ENCODE results near the gene NDUFA11. TPM values are rescaled to one million over a fixed set of nuclear protein-coding genes. Genes with fewer than 3 reads are reported as not detected.

NDUFA11 gene
- total RNA-seq, 1 donor from 2014 or later: 203 TPM

DNA sequence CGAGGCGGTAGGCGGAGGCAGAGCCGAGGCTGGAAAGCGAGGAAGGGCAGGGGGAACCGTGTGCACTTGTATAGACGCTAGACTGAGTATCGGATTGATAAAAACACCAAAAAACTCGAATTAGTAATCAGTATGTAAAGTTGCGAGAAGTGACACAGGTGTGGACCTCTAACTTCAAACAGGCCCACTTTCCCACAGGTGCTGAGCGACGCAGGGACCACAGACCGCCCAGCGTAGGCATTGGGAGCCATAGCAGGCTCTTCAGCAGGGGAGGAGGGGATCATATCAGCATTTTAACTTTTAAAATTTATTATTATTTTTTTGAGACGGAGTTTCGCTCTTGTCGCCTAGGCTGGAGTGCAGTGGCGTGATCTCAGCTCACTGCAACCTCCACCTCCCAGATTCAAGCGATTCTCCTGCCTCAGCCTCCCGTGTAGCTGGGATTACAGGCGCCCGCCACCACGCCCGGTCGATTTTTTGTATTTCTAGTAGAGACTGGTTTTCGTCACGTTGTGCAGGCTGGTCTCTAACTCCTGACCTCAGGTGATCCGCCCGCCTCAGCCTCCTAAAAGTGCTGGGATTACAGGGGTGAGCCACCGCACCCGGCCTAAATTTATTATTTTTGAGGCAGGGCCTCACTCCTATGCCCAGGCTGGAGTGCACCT, 1.7 kb upstream of the NDUFA11 start:
- Histone ChIP-seq H3K4me3 (ENCODE audit: low read depth, low read length) (peak overlapping the region; percentile 71), H3K27me3 (ENCODE audit: control insufficient read depth, insufficient read depth, low read length) (no peaks in the 10 kb centered on the region), H3K36me3 (ENCODE audit: control insufficient read depth, insufficient read depth, low read length) (no peaks in the 10 kb centered on the region)
- TF ChIP-seq, protein P1, sequence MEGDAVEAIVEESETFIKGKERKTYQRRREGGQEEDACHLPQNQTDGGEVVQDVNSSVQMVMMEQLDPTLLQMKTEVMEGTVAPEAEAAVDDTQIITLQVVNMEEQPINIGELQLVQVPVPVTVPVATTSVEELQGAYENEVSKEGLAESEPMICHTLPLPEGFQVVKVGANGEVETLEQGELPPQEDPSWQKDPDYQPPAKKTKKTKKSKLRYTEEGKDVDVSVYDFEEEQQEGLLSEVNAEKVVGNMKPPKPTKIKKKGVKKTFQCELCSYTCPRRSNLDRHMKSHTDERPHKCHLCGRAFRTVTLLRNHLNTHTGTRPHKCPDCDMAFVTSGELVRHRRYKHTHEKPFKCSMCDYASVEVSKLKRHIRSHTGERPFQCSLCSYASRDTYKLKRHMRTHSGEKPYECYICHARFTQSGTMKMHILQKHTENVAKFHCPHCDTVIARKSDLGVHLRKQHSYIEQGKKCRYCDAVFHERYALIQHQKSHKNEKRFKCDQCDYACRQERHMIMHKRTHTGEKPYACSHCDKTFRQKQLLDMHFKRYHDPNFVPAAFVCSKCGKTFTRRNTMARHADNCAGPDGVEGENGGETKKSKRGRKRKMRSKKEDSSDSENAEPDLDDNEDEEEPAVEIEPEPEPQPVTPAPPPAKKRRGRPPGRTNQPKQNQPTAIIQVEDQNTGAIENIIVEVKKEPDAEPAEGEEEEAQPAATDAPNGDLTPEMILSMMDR (IDR thresholded peaks at IDR 0.05; ENCODE audit: insufficient read depth, low read length, poor library complexity, severe bottlenecking): no peak
- no peak for DNase-seq (ENCODE audit: low read depth)

GRCh38 chr19:5904352-5905113, 943 bp upstream of the NDUFA11 start, which contains the start of gene VMAC:
Gene VMAC, plus strand, starts transcription at chr19:5904872. Its CDS starts 19 bp downstream, at chr19:5904891.
- TF ChIP-seq, protein P1 (IDR thresholded peaks at IDR 0.05; ENCODE audit: insufficient read depth, low read length, poor library complexity, severe bottlenecking): no peak
- Histone ChIP-seq H3K36me3 (ENCODE audit: control insufficient read depth, insufficient read depth, low read length) (no peaks in the 10 kb centered on the region), H3K27me3 (ENCODE audit: control insufficient read depth, insufficient read depth, low read length) (no peaks in the 10 kb centered on the region), H3K4me3 (ENCODE audit: low read depth, low read length) (peak within 1 kb of the TSS; percentile 81)
- DNase-seq (ENCODE audit: low read depth): peak; percentile 100

GRCh38 chr19:5903056-5903623, 450 bp downstream of the NDUFA11 start:
- Histone ChIP-seq H3K36me3 (ENCODE audit: control insufficient read depth, insufficient read depth, low read length) (no peaks in the 10 kb centered on the region), H3K4me3 (ENCODE audit: low read depth, low read length) (peak overlapping the region; percentile 81), H3K27me3 (ENCODE audit: control insufficient read depth, insufficient read depth, low read length) (no peaks in the 10 kb centered on the region)
- TF ChIP-seq, protein P1 (IDR thresholded peaks at IDR 0.05; ENCODE audit: insufficient read depth, low read length, poor library complexity, severe bottlenecking): no peak
- DNase-seq (ENCODE audit: low read depth): no peak

- Histone ChIP-seq H3K4me3 (ENCODE audit: low read depth, low read length) (no peak overlapping the region), H3K27me3 (ENCODE audit: control insufficient read depth, insufficient read depth, low read length) (no peaks in the 10 kb centered on the region), H3K36me3 (ENCODE audit: control insufficient read depth, insufficient read depth, low read length) (no peaks in the 10 kb centered on the region)
- TF ChIP-seq, protein P1 (IDR thresholded peaks at IDR 0.05; ENCODE audit: insufficient read depth, low read length, poor library complexity, severe bottlenecking): no peak
- DNase-seq (ENCODE audit: low read depth): no peak
Observed at GRCh38 chr19:5900976-5901375, 2.6 kb downstream of the NDUFA11 start.

GRCh38 chr19:5899728-5900526, 3.7 kb downstream of the NDUFA11 start:
- Histone ChIP-seq H3K27me3 (ENCODE audit: control insufficient read depth, insufficient read depth, low read length) (no peaks in the 10 kb centered on the region), H3K36me3 (ENCODE audit: control insufficient read depth, insufficient read depth, low read length) (no peaks in the 10 kb centered on the region), H3K4me3 (ENCODE audit: low read depth, low read length) (no peak overlapping the region)
- no peak for DNase-seq (ENCODE audit: low read depth)
- TF ChIP-seq, protein P1 (IDR thresholded peaks at IDR 0.05; ENCODE audit: insufficient read depth, low read length, poor library complexity, severe bottlenecking): no peak

Measured in kidney epithelial cell (primary cell).